CD4-positive, alpha-beta T cell treated with Interleukin-15 for 1 hour (primary cell): ENCODE measurements around the gene RETREG1.

Experiments used
- DNase-seq: peaks from one replicate; pipeline ENCODE4 v3.0.0-alpha.2; 2020

RETREG1 gene

GRCh38 chr5:16521521-16522483 is 95.0 kb downstream of the RETREG1 start:
- DNase-seq, result no peak

GRCh38 chr5:16520841-16521240 is 96.0 kb downstream of the RETREG1 start:
- no peak for DNase-seq

- no peak for DNase-seq
These were observed 97.4 kb downstream of the RETREG1 start for GRCh38 chr5:16519435-16519834.

GRCh38 chr5:16518606-16519005 is 98.2 kb downstream of the RETREG1 start:
- no peak for DNase-seq

GRCh38 chr5:16515532-16515931 is 101.3 kb downstream of the RETREG1 start:
- DNase-seq, result no peak

- no peak for DNase-seq
These were observed 106.7 kb downstream of the RETREG1 start for GRCh38 chr5:16510098-16510497.

GRCh38 chr5:16508730-16509531 is 107.9 kb downstream of the RETREG1 start:
- no peak for DNase-seq

- no peak for DNase-seq
These were observed 109.1 kb downstream of the RETREG1 start for GRCh38 chr5:16507716-16508115.

- DNase-seq, result no peak
These were observed 110.9 kb downstream of the RETREG1 start for GRCh38 chr5:16505904-16506303.

GRCh38 chr5:16505140-16505891 is 111.5 kb downstream of the RETREG1 start:
- DNase-seq, result no peak

GRCh38 chr5:16504571-16504970 is 112.2 kb downstream of the RETREG1 start:
- no peak for DNase-seq

GRCh38 chr5:16502866-16503265 is 113.9 kb downstream of the RETREG1 start:
- DNase-seq, result no peak

- no peak for DNase-seq
These were observed 116.8 kb downstream of the RETREG1 start for GRCh38 chr5:16500024-16500423.

- no peak for DNase-seq
These were observed 119.3 kb downstream of the RETREG1 start for GRCh38 chr5:16497546-16497945.

- no peak for DNase-seq
These were observed 123.5 kb downstream of the RETREG1 start for GRCh38 chr5:16493261-16493660.

GRCh38 chr5:16492398-16493140 is 124.2 kb downstream of the RETREG1 start:
- no peak for DNase-seq

GRCh38 chr5:16490911-16491310 is 125.9 kb downstream of the RETREG1 start:
- no peak for DNase-seq

- no peak for DNase-seq
These were observed 127.4 kb downstream of the RETREG1 start for GRCh38 chr5:16489322-16489791.

- DNase-seq, result no peak
These were observed 129.3 kb downstream of the RETREG1 start for GRCh38 chr5:16487456-16487855.

- DNase-seq, result no peak
These were observed 130.1 kb downstream of the RETREG1 start for GRCh38 chr5:16486711-16487111.

GRCh38 chr5:16485656-16486055 is 131.1 kb downstream of the RETREG1 start:
- DNase-seq, result no peak

GRCh38 chr5:16484081-16484480 is 132.7 kb downstream of the RETREG1 start:
- no peak for DNase-seq
